Heart left ventricle (tissue), 16 donors: ENCODE measurements around the gene ZDHHC1. TPM values are rescaled to one million over a fixed set of nuclear protein-coding genes. Genes with fewer than 3 reads are reported as not detected.

ENCODE experiments used
- ATAC-seq, 4 donors: fragments of 200-7000 bp; cut with Tn5 transposase; one replicate each; pipeline ENCODE4 v1.9.1; 2020 to 2022; ENCODE audit warnings: moderate library complexity in 4 of 4, mild to moderate bottlenecking in 3 of 4, moderate number of reproducible peaks in 1 of 4
- DNase-seq, 5 donors: peaks; one replicate each; pipeline ENCODE4 v3.0.0-alpha.2; 2020
- H3K27ac ChIP-seq, 12 donors: fragments of 200-600 bp; sonication (generic) in 4 of 12; one replicate each; pipeline versions ENCODE4 v1.5.0 to v1.8.0; 2016 to 2022; ENCODE audit warnings: mild to moderate bottlenecking in 2 of 12
- H3K27me3 ChIP-seq, 9 donors: fragments of 200-600 bp; sonication (generic) in 2 of 9; one replicate each; pipeline versions ENCODE4 v1.5.1 to v1.8.0; 2016 to 2022; ENCODE audit warnings: mild to moderate bottlenecking in 3 of 9
- H3K36me3 ChIP-seq, 9 donors: fragments of 200-600 bp; sonication (generic) in 2 of 9; one replicate each; pipeline versions ENCODE4 v1.5.0 to v1.8.0; 2018 to 2022; ENCODE audit warnings: mild to moderate bottlenecking in 2 of 9
- H3K4me1 ChIP-seq, 12 donors: fragments of 200-600 bp; sonication (generic) in 4 of 12; one replicate each; pipeline versions ENCODE4 v1.5.0 to v1.8.0; 2016 to 2022; ENCODE audit warnings: mild to moderate bottlenecking in 3 of 12
- H3K4me3 ChIP-seq, 12 donors: fragments of 200-600 bp; sonication (generic) in 4 of 12; one replicate each; pipeline versions ENCODE4 v1.5.0 to v1.8.0; 2017 to 2022; ENCODE audit warnings: mild to moderate bottlenecking in 9 of 12, moderate library complexity in 4 of 12
- H3K9me3 ChIP-seq, 12 donors: fragments of 200-600 bp; sonication (generic) in 4 of 12; one replicate each; pipeline versions ENCODE4 v1.5.0 to v1.8.0; 2016 to 2022; ENCODE audit warnings: mild to moderate bottlenecking in 1 of 12
- CTCF ChIP-seq, 12 donors: fragments of 200-600 bp; sonication (generic) in 4 of 12; IDR thresholded peaks; one replicate each; pipeline versions ENCODE4 v1.5.0 to v1.8.0; 2018 to 2022; ENCODE audit warnings: antibody characterized with exemption in 12 of 12, mild to moderate bottlenecking in 5 of 12
- POLR2A ChIP-seq, 2 donors: fragments of 450-650 bp; IDR thresholded peaks; one replicate each; pipeline ENCODE4 v1.6.1; 2017; ENCODE audit warnings: antibody characterized with exemption in 2 of 2, mild to moderate bottlenecking in 2 of 2, moderate library complexity in 2 of 2
- WGBS, 4 donors: extraction: QIAGEN DNeasy Blood & Tissue Kit in 2 of 4; methylation state at CpG; one replicate each; pipeline versions ENCODE4 v1.1.5 to v1.1.7; 2013 to 2018; 5-methylcytosine and 5-hydroxymethylcytosine counted together
- intact Hi-C, 10 donors: fragments of 100-400 bp; cut with DNase I; formaldehyde crosslinking; loops; one replicate each; pipeline versions ENCODE4 v1.11.1 to v1.14.2; 2022
- polyA plus RNA-seq, 2 donors: library from polyadenylated mRNA; stranded (reverse); fragments of 200-250 nt; gene quantifications; one replicate each; pipeline ENCODE4 v1.2.3, GENCODE V29; 2013
- total RNA-seq, 9 donors: library from RNA; depleted of rRNA in 2 of 9; stranded (reverse); fragments of >200 nt in 2 of 9; fragmentation: NEBNext Ultra II Directional in 3 of 9; extraction: Animal tissue kit (Norgen Biotek cat#: 25700) in 3 of 9; gene quantifications; one replicate each; pipeline versions ENCODE4 v1.1.0 to v1.2.4, GENCODE V29; 2016 to 2023
- donor health status: ischemic (EF 13 %, LVEDD 7.1; RV severe dilation, severe dysfunction).
- donor health status: healthy with polysubstance abuse.
- donor health status: DM: no; HTN: yes; CAD: no.
- donor health status: DM: no; HTN: no; CAD: no.
- donor health status: ischemic (EF 25% LVEDD 6.9; RV normal size, moderate dysfunction).
- donor health status: ischemic (EF 25% LVEDD 5.7; RV mildly dilated, moderate dysfunction).
- donor health status: healthy.
- donor health status: DM: yes; HTN: yes; CAD: no.
- donor health status: ischemic (EF 35%, LVEDD 5.7; RV mildly dilated, moderate dysfunction).
- donor health status: nonischemic (EF 11% LVEDD 7.7; RV severe dilation, severe dysfunction).
- donor health status: DM: yes; HTN: yes; CAD: no.
- donor health status: PGD.
- donor health status: ischemic (EF 29% LVEDD 5.4; RV normal size, mild dysfunction).
- donor health status: nonischemic (EF 23%, LVEDD 6.1; RV moderate dilation, normal function).

ZDHHC1 gene
- total and polyA plus RNA-seq, 11 donors, result 2.7 to 11.6 (median 5.1) TPM

GRCh38 chr16:67388591-67388990, 27.7 kb downstream of the ZDHHC1 start:
- intact Hi-C loops, result no loop called here
- 92 to 100% (median 95%) methylated on average over 2 of the region's 2 CpGs for WGBS, 4 donors
- no peaks in the 10 kb centered on the region for H3K9me3 ChIP-seq
- no peaks in the 10 kb centered on the region for H3K36me3 ChIP-seq
- H3K27me3 ChIP-seq, result peaks cover 0 to 11% (median 0%) of the 10 kb centered on the region in 9 donors
- no peak overlapping the region for H3K27ac ChIP-seq
- no peak for DNase-seq
- no peak overlapping the region for H3K4me3 ChIP-seq
- no peak for TF ChIP-seq POLR2A (IDR thresholded peaks at IDR 0.05)
- no peak for TF ChIP-seq CTCF (IDR thresholded peaks at IDR 0.05)
- no peak for ATAC-seq
- H3K4me1 ChIP-seq, result peaks cover 0 to 38% (median 14%) of the 10 kb centered on the region in 12 donors

- Histone ChIP-seq H3K4me1 (peaks cover 0 to 34% (median 11%) of the 10 kb centered on the region in 12 donors), H3K36me3 (no peaks in the 10 kb centered on the region), H3K27ac (no peak overlapping the region), H3K4me3 (no peak overlapping the region), H3K9me3 (no peaks in the 10 kb centered on the region), H3K27me3 (peaks cover 0 to 8% (median 0%) of the 10 kb centered on the region in 9 donors)
- WGBS, 4 donors, result 91 to 96% (median 92%) methylated on average over 8 of the region's 8 CpGs
- DNase-seq (no peak), ATAC-seq (no peak)
- TF ChIP-seq POLR2A (IDR thresholded peaks at IDR 0.05) (no peak), CTCF (IDR thresholded peaks at IDR 0.05) (no peak)
- intact Hi-C loops, result no loop called here
Measured at GRCh38 chr16:67388191-67388590, 28.1 kb downstream of the ZDHHC1 start.

- Histone ChIP-seq H3K9me3 (no peaks in the 10 kb centered on the region), H3K27ac (no peak overlapping the region), H3K27me3 (peaks cover 0 to 2% (median 0%) of the 10 kb centered on the region in 9 donors), H3K36me3 (no peaks in the 10 kb centered on the region), H3K4me1 (peaks cover 0 to 27% (median 7%) of the 10 kb centered on the region in 12 donors), H3K4me3 (no peak overlapping the region)
- TF ChIP-seq CTCF (IDR thresholded peaks at IDR 0.05) (no peak), POLR2A (IDR thresholded peaks at IDR 0.05) (no peak)
- intact Hi-C loops, result no loop called here
- WGBS, 4 donors, result 78 to 91% (median 85%) methylated on average over 8 of the region's 8 CpGs
- DNase-seq (no peak), ATAC-seq (no peak)
Measured at GRCh38 chr16:67387479-67388079, 28.7 kb downstream of the ZDHHC1 start.

- peaks cover 0 to 26% (median 5%) of the 10 kb centered on the region in 12 donors for H3K4me1 ChIP-seq
- 91 to 93% (median 92%) methylated on average over 5 of the region's 5 CpGs for WGBS, 4 donors
- no peaks in the 10 kb centered on the region for H3K9me3 ChIP-seq
- TF ChIP-seq POLR2A (IDR thresholded peaks at IDR 0.05) (no peak), CTCF (IDR thresholded peaks at IDR 0.05) (no peak)
- DNase-seq, result no peak
- no peak overlapping the region for H3K27ac ChIP-seq
- intact Hi-C loops, result no loop called here
- H3K27me3 ChIP-seq, result no peaks in the 10 kb centered on the region
- no peaks in the 10 kb centered on the region for H3K36me3 ChIP-seq
- ATAC-seq, result no peak
- H3K4me3 ChIP-seq, result no peak overlapping the region
Measured at GRCh38 chr16:67386861-67387455, 29.3 kb downstream of the ZDHHC1 start.
